NCI-H187 (cell line): ENCODE results near the gene CXCL9.
"Not testable (repeated sequence)": the region's sequence is repeated elsewhere in the genome, so short reads cannot be mapped to it uniquely, and the experiment has no call there.

Experiments used
- DNase-seq, 2 experiments: peaks; one replicate each; lab custom pipeline; 2025; lab: John Stamatoyannopoulos, UW

Gene CXCL9

DNA sequence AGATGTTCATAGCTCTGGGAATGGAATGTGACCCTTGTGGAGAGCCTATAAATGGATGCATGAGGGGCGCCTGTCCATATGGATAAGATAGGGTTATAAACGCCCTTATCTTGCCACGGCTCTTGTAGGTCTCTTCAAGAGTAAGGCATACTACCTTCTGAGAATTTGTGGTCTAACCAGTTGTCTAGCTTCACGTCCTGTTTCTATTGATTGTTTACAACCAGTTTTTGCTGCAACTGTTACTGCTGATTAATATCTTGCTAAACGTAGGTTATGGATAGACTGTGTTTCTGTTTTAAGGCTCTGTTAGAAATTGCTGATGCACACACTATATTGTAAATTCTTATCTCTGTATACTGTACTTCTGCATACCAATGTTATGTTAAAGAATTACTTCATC lies 52.5 kb downstream of the CXCL9 start:
- DNase-seq: not testable (repeated sequence)

GRCh38 chr4:75953509-75953908 lies 53.8 kb downstream of the CXCL9 start:
- no peak for DNase-seq
